Middle frontal gyrus (tissue), 1 donor: ENCODE measurements around the gene NCOR2.

Source experiments
- DNase-seq: peaks from one replicate; pipeline ENCODE4 v3.0.0-alpha.2; 2015; ENCODE audit warnings: low spot score; ENCODE audit errors: extremely low spot score

Gene NCOR2

GRCh38 chr12:124544311-124544970 is 23.0 kb downstream of the NCOR2 start:
- DNase-seq = no peak

- no peak for DNase-seq
Observed at GRCh38 chr12:124543590-124544310, 23.7 kb downstream of the NCOR2 start.

GRCh38 chr12:124543052-124543589 is 24.3 kb downstream of the NCOR2 start:
- no peak for DNase-seq

GRCh38 chr12:124542021-124542949 is 25.1 kb downstream of the NCOR2 start:
- DNase-seq = no peak

GRCh38 chr12:124541322-124541721 is 26.1 kb downstream of the NCOR2 start:
- no peak for DNase-seq

- no peak for DNase-seq
Observed at GRCh38 chr12:124539084-124540041, 28.0 kb downstream of the NCOR2 start.

GRCh38 chr12:124538194-124539082 is 29.0 kb downstream of the NCOR2 start:
- no peak for DNase-seq

- no peak for DNase-seq
Observed at GRCh38 chr12:124537525-124538193, 29.8 kb downstream of the NCOR2 start.

GRCh38 chr12:124536641-124537040 is 30.8 kb downstream of the NCOR2 start:
- no peak for DNase-seq

GRCh38 chr12:124534776-124535740 is 32.4 kb downstream of the NCOR2 start:
- no peak for DNase-seq

GRCh38 chr12:124533456-124533855 is 34.0 kb downstream of the NCOR2 start:
- DNase-seq = no peak

GRCh38 chr12:124532967-124533366 is 34.4 kb downstream of the NCOR2 start:
- DNase-seq = no peak

- no peak for DNase-seq
Observed at GRCh38 chr12:124532331-124532750, 35.1 kb downstream of the NCOR2 start.

GRCh38 chr12:124531906-124532305 is 35.5 kb downstream of the NCOR2 start:
- DNase-seq = no peak

GRCh38 chr12:124531281-124531745 is 36.1 kb downstream of the NCOR2 start:
- DNase-seq = no peak

GRCh38 chr12:124530637-124531263 is 36.7 kb downstream of the NCOR2 start:
- DNase-seq = no peak
